SU-DHL-6 (cell line): Measurements from ENCODE around the gene STT3B.

Experiments used
- H2AFZ ChIP-seq: fragments of 200-600 bp; sonication (generic); 2 replicates; pipeline ENCODE4 v1.6.1; 2014; ENCODE audit warnings: low read depth, mild to moderate bottlenecking, moderate library complexity, mixed read lengths, antibody characterized with exemption, low read length; ENCODE audit not compliant: severe bottlenecking
- H3F3A ChIP-seq: fragments of 200-600 bp; shearing (Covaris generic); 2 replicates; pipeline ENCODE4 v1.6.0; 2016; ENCODE audit warnings: antibody characterized with exemption, mild to moderate bottlenecking; ENCODE audit not compliant: insufficient read depth
- H3K27ac ChIP-seq: fragments of 200-600 bp; sonication (generic); 2 replicates; pipeline ENCODE4 v1.5.1; 2016; ENCODE audit warnings: low read depth, mild to moderate bottlenecking, low read length, moderate library complexity, mixed read lengths
- H3K27me3 ChIP-seq: fragments of 200-600 bp; sonication (generic), shearing (Covaris generic); 2 replicates; pipeline ENCODE4 v1.6.0; 2014; ENCODE audit warnings: mild to moderate bottlenecking, low read length
- H3K36me3 ChIP-seq: fragments of 200-600 bp; sonication (generic); 2 replicates; pipeline ENCODE4 v1.6.1; 2014; ENCODE audit warnings: mild to moderate bottlenecking, low read length, mixed read lengths
- H3K4me2 ChIP-seq: fragments of 300-600, 200-600 bp; shearing (Covaris generic), sonication (generic); 2 replicates; pipeline ENCODE4 v1.6.0; 2014; ENCODE audit warnings: low read length, low read depth, mild to moderate bottlenecking; ENCODE audit not compliant: poor library complexity, severe bottlenecking
- H3K4me3 ChIP-seq: fragments of 200-600 bp; sonication (generic); 2 replicates; pipeline ENCODE4 v1.5.1; 2014; ENCODE audit warnings: antibody characterized with exemption, low read length, mild to moderate bottlenecking, mixed read lengths; ENCODE audit not compliant: insufficient read depth, poor library complexity, severe bottlenecking
- H3K79me2 ChIP-seq: fragments of 200-600 bp; sonication (generic); 2 replicates; pipeline ENCODE4 v1.6.1; 2014; ENCODE audit warnings: mild to moderate bottlenecking, low read length, moderate library complexity; ENCODE audit not compliant: insufficient read depth
- H3K9ac ChIP-seq: fragments of 200-600 bp; sonication (generic); 2 replicates; pipeline ENCODE4 v1.7.0; 2014; ENCODE audit warnings: mild to moderate bottlenecking, low read length
- H3K9me2 ChIP-seq: fragments of 200-600 bp; sonication (generic); replicated peaks from 2 replicates; pipeline ENCODE4 v1.6.1; 2014; ENCODE audit warnings: low read length; ENCODE audit not compliant: insufficient read depth
- H3K9me3 ChIP-seq: fragments of 200-600 bp; sonication (generic); 2 replicates; pipeline ENCODE4 v1.6.1; 2014; ENCODE audit warnings: low read length, mixed read lengths; ENCODE audit not compliant: insufficient read depth
- H4K20me1 ChIP-seq: fragments of 200-600 bp; sonication (generic); 2 replicates; pipeline ENCODE4 v1.6.1; 2014; ENCODE audit warnings: low read depth, mild to moderate bottlenecking, antibody characterized with exemption, low read length, moderate library complexity, mixed read lengths
- EZH2phosphoT487 ChIP-seq: fragments of 200-600 bp; sonication (generic), shearing (Covaris generic); conservative IDR thresholded peaks from 2 replicates; pipeline ENCODE4 v1.6.1; 2018; ENCODE audit warnings: mild to moderate bottlenecking, antibody characterized with exemption, low read length, moderate library complexity, mixed read lengths
- TF ChIP-seq, protein P1 (sequence below): fragments of 200-600 bp; sonication (generic); IDR thresholded peaks from one replicate; pipeline ENCODE4 v1.5.1; 2017; ENCODE audit warnings: antibody characterized with exemption, mild to moderate bottlenecking, low read length, moderate library complexity; ENCODE audit not compliant: insufficient read depth, poor library complexity, severe bottlenecking

The STT3B gene

GRCh38 chr3:31544634-31545033, 11.9 kb downstream of the STT3B start:
- no peaks in the 10 kb centered on the region; the same call in 1 of the 2 replicates for H3K36me3 ChIP-seq
- H3F3A ChIP-seq, result peaks cover 15% of the 10 kb centered on the region; the same call in 1 of the 2 replicates
- no peak overlapping the region for H3K9ac ChIP-seq
- peaks cover 99% of the 10 kb centered on the region for H3K79me2 ChIP-seq
- peaks cover 40% of the 10 kb centered on the region for H4K20me1 ChIP-seq
- no peak overlapping the region for H3K27ac ChIP-seq
- H3K9me2 ChIP-seq, result no peaks in the 10 kb centered on the region
- H3K4me3 ChIP-seq, result no peak overlapping the region
- H2AFZ ChIP-seq, result no peak overlapping the region
- H3K4me2 ChIP-seq, result no peak overlapping the region
- H3K9me3 ChIP-seq, result no peaks in the 10 kb centered on the region
- TF ChIP-seq EZH2phosphoT487, result no peak
- TF ChIP-seq, protein P1, sequence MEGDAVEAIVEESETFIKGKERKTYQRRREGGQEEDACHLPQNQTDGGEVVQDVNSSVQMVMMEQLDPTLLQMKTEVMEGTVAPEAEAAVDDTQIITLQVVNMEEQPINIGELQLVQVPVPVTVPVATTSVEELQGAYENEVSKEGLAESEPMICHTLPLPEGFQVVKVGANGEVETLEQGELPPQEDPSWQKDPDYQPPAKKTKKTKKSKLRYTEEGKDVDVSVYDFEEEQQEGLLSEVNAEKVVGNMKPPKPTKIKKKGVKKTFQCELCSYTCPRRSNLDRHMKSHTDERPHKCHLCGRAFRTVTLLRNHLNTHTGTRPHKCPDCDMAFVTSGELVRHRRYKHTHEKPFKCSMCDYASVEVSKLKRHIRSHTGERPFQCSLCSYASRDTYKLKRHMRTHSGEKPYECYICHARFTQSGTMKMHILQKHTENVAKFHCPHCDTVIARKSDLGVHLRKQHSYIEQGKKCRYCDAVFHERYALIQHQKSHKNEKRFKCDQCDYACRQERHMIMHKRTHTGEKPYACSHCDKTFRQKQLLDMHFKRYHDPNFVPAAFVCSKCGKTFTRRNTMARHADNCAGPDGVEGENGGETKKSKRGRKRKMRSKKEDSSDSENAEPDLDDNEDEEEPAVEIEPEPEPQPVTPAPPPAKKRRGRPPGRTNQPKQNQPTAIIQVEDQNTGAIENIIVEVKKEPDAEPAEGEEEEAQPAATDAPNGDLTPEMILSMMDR, result no peak
- no peaks in the 10 kb centered on the region for H3K27me3 ChIP-seq

- H3F3A ChIP-seq, result peaks cover 14% of the 10 kb centered on the region; the same call in 1 of the 2 replicates
- peaks cover 36% of the 10 kb centered on the region; the same call in 1 of the 2 replicates for H4K20me1 ChIP-seq
- H3K9me3 ChIP-seq, result no peaks in the 10 kb centered on the region
- H3K36me3 ChIP-seq, result no peaks in the 10 kb centered on the region
- peak overlapping the region; percentile 1 for H3K4me2 ChIP-seq
- no peak overlapping the region for H3K4me3 ChIP-seq
- no peaks in the 10 kb centered on the region for H3K27me3 ChIP-seq
- no peak overlapping the region for H3K27ac ChIP-seq
- no peak overlapping the region for H3K9ac ChIP-seq
- no peaks in the 10 kb centered on the region for H3K9me2 ChIP-seq
- peaks cover 99% of the 10 kb centered on the region for H3K79me2 ChIP-seq
- TF ChIP-seq, protein P1, result no peak
- TF ChIP-seq EZH2phosphoT487, result no peak
- H2AFZ ChIP-seq, result no peak overlapping the region
These were observed 13.4 kb downstream of the STT3B start for GRCh38 chr3:31546162-31546561.

GRCh38 chr3:31546725-31547124, 14.0 kb downstream of the STT3B start:
- no peaks in the 10 kb centered on the region for H3K9me3 ChIP-seq
- H3K36me3 ChIP-seq, result no peaks in the 10 kb centered on the region
- H3K27me3 ChIP-seq, result no peaks in the 10 kb centered on the region
- H3K27ac ChIP-seq, result no peak overlapping the region
- H3K4me2 ChIP-seq, result peak overlapping the region; percentile 20
- peaks cover 99% of the 10 kb centered on the region for H3K79me2 ChIP-seq
- H4K20me1 ChIP-seq, result peaks cover 39% of the 10 kb centered on the region; the same call in 1 of the 2 replicates
- H3K9me2 ChIP-seq, result no peaks in the 10 kb centered on the region
- TF ChIP-seq EZH2phosphoT487, result no peak
- TF ChIP-seq, protein P1, result no peak
- no peak overlapping the region for H3K4me3 ChIP-seq
- no peak overlapping the region for H2AFZ ChIP-seq
- no peak overlapping the region for H3K9ac ChIP-seq
- peaks cover 14% of the 10 kb centered on the region; the same call in 1 of the 2 replicates for H3F3A ChIP-seq
